ENCODE measurements around the gene PDCL2. TPM values are rescaled to one million over a fixed set of nuclear protein-coding genes. Genes with fewer than 3 reads are reported as not detected.

The PDCL2 gene
- total RNA-seq, 2 donors from 2014 or later = not detected

- TF ChIP-seq CTCF (IDR thresholded peaks at IDR 0.05) = no peak
Measured at GRCh38 chr4:55578341-55579010, 13.6 kb downstream of the PDCL2 start.

GRCh38 chr4:55575513-55575912 lies 16.5 kb downstream of the PDCL2 start:
- peaks cover 2 to 31% of the 10 kb centered on the region in 2 donors for H3K9me3 ChIP-seq
- H3K27ac ChIP-seq = no peak overlapping the region
- no peak for DNase-seq (ENCODE audit: low spot score)
- H3K36me3 ChIP-seq = no peaks in the 10 kb centered on the region
- no peaks in the 10 kb centered on the region for H3K4me1 ChIP-seq
- H3K4me3 ChIP-seq = no peak overlapping the region
- TF ChIP-seq CTCF (IDR thresholded peaks at IDR 0.05) = no peak
- H3K27me3 ChIP-seq = no peaks in the 10 kb centered on the region

More at GRCh38 chr4:55578341-55579010, 13.6 kb downstream of the PDCL2 start:
- no peak for DNase-seq (ENCODE audit: low spot score)
- no peak overlapping the region for H3K4me3 ChIP-seq
- peaks cover 2 to 38% of the 10 kb centered on the region in 2 donors for H3K9me3 ChIP-seq
- H3K4me1 ChIP-seq = no peaks in the 10 kb centered on the region
- no peak overlapping the region for H3K27ac ChIP-seq
- no peaks in the 10 kb centered on the region for H3K36me3 ChIP-seq
- no peaks in the 10 kb centered on the region for H3K27me3 ChIP-seq

GRCh38 chr4:55574252-55574651 lies 17.8 kb downstream of the PDCL2 start:
- no peak overlapping the region for H3K27ac ChIP-seq
- H3K9me3 ChIP-seq = peaks cover 2 to 31% of the 10 kb centered on the region in 2 donors
- no peaks in the 10 kb centered on the region for H3K4me1 ChIP-seq
- H3K27me3 ChIP-seq = no peaks in the 10 kb centered on the region
- no peak for DNase-seq (ENCODE audit: low spot score)
- no peak overlapping the region for H3K4me3 ChIP-seq
- TF ChIP-seq CTCF (IDR thresholded peaks at IDR 0.05) = no peak
- no peaks in the 10 kb centered on the region for H3K36me3 ChIP-seq

GRCh38 chr4:55571806-55572205 lies 20.2 kb downstream of the PDCL2 start:
- Histone ChIP-seq H3K27ac (no peak overlapping the region), H3K4me1 (no peaks in the 10 kb centered on the region)
- no peak for DNase-seq (ENCODE audit: low spot score)

GRCh38 chr4:55568905-55569504 lies 23.0 kb downstream of the PDCL2 start:
- Histone ChIP-seq H3K9me3 (peaks cover 0 to 1% of the 10 kb centered on the region in 2 donors), H3K36me3 (no peaks in the 10 kb centered on the region), H3K27me3 (no peaks in the 10 kb centered on the region), H3K4me3 (no peak overlapping the region), H3K27ac (no peak overlapping the region), H3K4me1 (no peaks in the 10 kb centered on the region)
- no peak for DNase-seq (ENCODE audit: low spot score)
- TF ChIP-seq CTCF (IDR thresholded peaks at IDR 0.05) = no peak

More at GRCh38 chr4:55571806-55572205, 20.2 kb downstream of the PDCL2 start:
- H3K36me3 ChIP-seq = no peaks in the 10 kb centered on the region
- H3K4me3 ChIP-seq = no peak overlapping the region
- H3K9me3 ChIP-seq = peaks cover 2 to 29% of the 10 kb centered on the region in 2 donors
- no peaks in the 10 kb centered on the region for H3K27me3 ChIP-seq
- TF ChIP-seq CTCF (IDR thresholded peaks at IDR 0.05) = no peak
